Daoy (cell line): ENCODE data around the gene MAMLD1. TPM values are rescaled to one million over a fixed set of nuclear protein-coding genes. Genes with fewer than 3 reads are reported as not detected.

Source experiments
- DNase-seq: peaks from one replicate; pipeline ENCODE4 v3.0.0-alpha.2; 2015; ENCODE audit warnings: low read depth
- total RNA-seq: library from RNA; depleted of rRNA; stranded (reverse); fragments of >200 nt; shearing (Covaris generic); gene quantifications from 2 replicates; pipeline ENCODE4 v1.2.3, GENCODE V29; 2014; rRNA removed

Gene MAMLD1
- total RNA-seq, 1 experiment from 2014 or later: 2.2 TPM

DNA sequence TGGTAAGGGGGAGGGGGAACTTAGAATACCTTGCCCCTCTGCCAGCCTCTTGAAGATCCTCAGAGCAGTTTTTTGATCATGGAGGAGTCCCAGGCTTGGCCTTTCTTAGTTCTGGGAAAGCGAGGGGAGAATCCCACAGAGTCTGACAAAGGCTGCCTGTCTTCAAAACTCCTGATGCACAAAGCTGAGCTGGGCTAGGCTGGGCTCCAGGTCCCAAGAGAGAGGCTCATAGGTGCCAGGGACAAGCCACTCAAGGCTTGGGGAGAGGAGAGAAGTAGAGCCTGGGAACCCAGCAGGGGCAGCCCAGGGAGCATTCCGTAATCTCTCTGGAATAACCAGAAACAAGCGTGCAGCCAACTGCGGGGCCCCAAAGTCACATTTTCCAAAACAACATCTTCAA, 168.3 kb downstream of the MAMLD1 start:
- DNase-seq: no peak

GRCh38 chrX:150533863-150534262, 170.7 kb downstream of the MAMLD1 start:
- DNase-seq: no peak

DNA sequence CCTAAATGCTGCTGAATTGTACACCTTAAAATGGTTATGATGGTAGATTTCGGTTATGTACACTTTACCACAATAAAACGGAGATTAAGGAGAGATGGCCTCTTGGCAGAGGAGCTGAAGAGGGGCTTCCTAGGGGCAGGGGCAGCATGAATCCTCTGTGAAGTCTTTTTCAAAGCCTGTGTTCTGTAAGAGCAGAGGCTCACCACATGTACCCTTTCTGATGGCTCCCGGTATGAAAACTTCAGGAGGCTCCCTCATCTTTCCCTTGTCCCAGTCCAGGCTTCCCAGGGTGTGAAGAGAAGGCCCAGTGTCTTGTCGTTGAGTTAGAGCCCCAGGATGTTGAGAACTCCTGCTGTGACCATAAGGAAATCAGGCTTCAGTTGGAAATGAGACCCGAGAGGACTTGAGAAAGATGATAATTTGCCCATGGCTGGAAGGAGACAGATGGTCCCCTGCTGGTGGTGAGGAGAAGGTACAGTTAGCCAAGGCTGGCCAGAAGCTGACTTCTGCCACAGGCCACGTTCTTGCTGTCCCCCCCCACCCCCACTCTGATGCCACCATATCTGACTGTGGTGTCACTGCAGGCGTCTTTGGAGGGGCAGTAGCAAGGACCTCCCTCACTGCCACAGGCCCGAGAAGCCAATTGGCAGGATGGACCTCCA, 173.5 kb downstream of the MAMLD1 start:
- no peak for DNase-seq

DNA sequence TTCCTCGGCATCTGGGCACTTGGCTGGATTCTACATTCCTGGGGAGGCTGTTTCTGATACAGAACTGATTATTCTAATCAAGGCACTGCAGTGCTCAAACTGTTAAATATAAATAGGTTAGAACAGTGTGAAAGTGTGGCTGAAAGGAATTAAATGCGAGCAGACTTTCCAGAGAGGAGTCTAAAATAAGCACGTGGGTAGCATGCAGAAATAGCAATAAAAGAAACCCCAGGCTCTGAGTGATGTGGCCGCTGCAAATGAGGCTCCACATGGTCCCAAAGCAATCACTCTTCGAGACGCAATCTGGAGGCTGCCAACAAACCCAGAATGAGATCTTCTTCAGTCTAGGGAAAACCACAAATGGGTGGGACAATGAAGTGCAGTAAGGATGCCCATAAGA, 174.7 kb downstream of the MAMLD1 start:
- no peak for DNase-seq

GRCh38 chrX:150540965-150541364, 177.8 kb downstream of the MAMLD1 start:
- no peak for DNase-seq

DNA sequence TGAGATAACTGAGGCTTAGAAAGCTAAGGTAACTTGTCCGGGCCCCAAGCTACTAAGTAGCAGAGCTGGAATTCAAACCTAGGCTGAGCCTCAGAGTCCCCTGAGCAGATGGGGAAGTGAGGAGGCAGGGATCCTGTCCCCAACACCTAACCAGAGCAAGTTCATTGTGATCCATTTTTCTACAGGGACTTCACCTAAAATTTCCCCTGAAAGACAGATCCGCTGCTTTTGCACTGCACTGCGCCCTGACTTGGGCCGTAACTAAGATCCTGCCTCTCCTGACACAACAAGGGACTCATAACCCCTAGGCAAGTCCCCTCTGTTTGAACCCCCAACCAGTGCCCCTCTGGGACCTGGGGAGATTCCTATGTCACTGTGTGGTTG, 179.7 kb downstream of the MAMLD1 start:
- no peak for DNase-seq

- no peak for DNase-seq
Observed at GRCh38 chrX:150543230-150544155, 180.4 kb downstream of the MAMLD1 start.

GRCh38 chrX:150544222-150544787, 181.2 kb downstream of the MAMLD1 start:
- no peak for DNase-seq

GRCh38 chrX:150544835-150545770, 182.0 kb downstream of the MAMLD1 start:
- no peak for DNase-seq

- DNase-seq: no peak
Observed at GRCh38 chrX:150546711-150547153, 183.6 kb downstream of the MAMLD1 start.

GRCh38 chrX:150547375-150548115, 184.4 kb downstream of the MAMLD1 start:
- DNase-seq: peak; percentile 47

- no peak for DNase-seq
Observed at GRCh38 chrX:150548251-150548650, 185.1 kb downstream of the MAMLD1 start.

DNA sequence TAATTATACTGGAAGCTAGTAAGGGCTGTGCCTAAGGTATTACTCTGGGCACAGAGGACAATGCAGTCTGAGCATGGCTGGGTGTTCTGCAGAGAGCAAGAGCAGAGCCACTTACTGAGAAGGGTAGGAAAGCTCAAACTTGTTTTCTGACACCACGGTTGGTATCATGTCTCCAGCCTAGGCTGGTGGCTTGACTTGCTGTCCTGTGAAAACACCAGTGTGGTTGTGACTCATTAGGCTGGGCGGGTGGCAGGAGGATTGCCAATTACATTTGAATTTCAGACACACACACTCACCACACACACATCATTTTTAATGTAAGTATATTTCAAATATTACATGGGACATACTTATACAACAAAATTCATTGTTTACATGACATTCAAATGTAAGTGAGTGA, 185.6 kb downstream of the MAMLD1 start:
- peak; percentile 58 for DNase-seq

DNA sequence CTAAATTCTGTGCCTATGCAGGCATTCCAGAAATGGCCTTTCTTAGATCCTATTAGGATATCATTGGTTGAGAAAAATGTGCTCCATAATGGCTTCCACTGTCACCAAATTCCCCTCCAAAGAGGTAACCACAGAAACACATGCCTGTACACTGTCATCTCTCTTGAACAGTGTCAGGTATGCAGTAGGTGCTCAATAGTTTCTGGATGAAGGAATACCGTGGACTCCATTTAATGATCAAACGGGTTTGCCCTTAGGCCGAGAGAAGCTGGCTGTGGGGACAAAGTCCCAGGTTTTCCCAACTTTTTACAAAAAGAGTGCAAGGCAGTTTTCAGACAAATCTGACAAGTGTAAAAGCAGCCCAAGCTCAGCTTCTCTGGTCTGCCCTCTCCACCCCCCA, 188.8 kb downstream of the MAMLD1 start:
- DNase-seq: no peak

- no peak for DNase-seq
Observed at GRCh38 chrX:150558424-150558823, 195.3 kb downstream of the MAMLD1 start.

Other genes with a start within 250 kb of the MAMLD1 start
- 4.3 and 10.1 TPM in 2 replicates for gene MTM1, start 205.3 kb downstream of the MAMLD1 start, total RNA-seq